Naive B cell (primary cell): ENCODE measurements around the gene NFKBIL1. TPM values are rescaled to one million over a fixed set of nuclear protein-coding genes. Genes with fewer than 3 reads are reported as not detected.

Experiments
- ATAC-seq, 2 donors: fragments of 150-1000 bp; cut with Tn5 transposase; 2 replicates each; pipeline ENCODE4 v1.10.0; 2021; ENCODE audit warnings: low read depth in 2 of 2, mild to moderate bottlenecking in 2 of 2, moderate library complexity in 2 of 2
- DNase-seq: peaks from one replicate; pipeline ENCODE4 v3.0.0; 2022
- H3K27ac Mint-ChIP-seq, 6 donors: one replicate each; pipeline ENCODE4 v1.8.0; 2020 to 2022; ENCODE audit warnings: mild to moderate bottlenecking in 6 of 6, mixed read lengths in 6 of 6, moderate library complexity in 5 of 6, inconsistent platforms in 2 of 6
- H3K27me3 Mint-ChIP-seq, 3 donors: one replicate each; pipeline ENCODE4 v1.8.0; 2021 to 2022; ENCODE audit warnings: mixed read lengths in 3 of 3, mild to moderate bottlenecking in 1 of 3
- H3K36me3 Mint-ChIP-seq, 2 donors: one replicate each; pipeline ENCODE4 v1.8.0; 2020 to 2022; ENCODE audit warnings: mixed read lengths in 2 of 2, inconsistent platforms in 1 of 2, mild to moderate bottlenecking in 1 of 2
- H3K4me1 Mint-ChIP-seq, 3 donors: one replicate each; pipeline ENCODE4 v1.8.0; 2020 to 2022; ENCODE audit warnings: mixed read lengths in 3 of 3, inconsistent platforms in 1 of 3, mild to moderate bottlenecking in 1 of 3, moderate library complexity in 1 of 3
- H3K4me3 Mint-ChIP-seq, 8 donors: one replicate each; pipeline ENCODE4 v1.8.0; 2020 to 2022; ENCODE audit warnings: mild to moderate bottlenecking in 8 of 8, mixed read lengths in 8 of 8, moderate library complexity in 8 of 8, inconsistent platforms in 2 of 8
- H3K9me3 Mint-ChIP-seq, 7 donors: one replicate each; pipeline ENCODE4 v1.8.0; 2020 to 2022; ENCODE audit warnings: mixed read lengths in 7 of 7, mild to moderate bottlenecking in 5 of 7, inconsistent platforms in 2 of 7, moderate library complexity in 1 of 7
- polyA plus RNA-seq, 6 donors: library from polyadenylated mRNA; unstranded; fragments of 300-500 nt; fragmentation: Illumina TruSeq; gene quantifications; one replicate each; pipeline ENCODE4 v1.2.3, GENCODE V29; 2021; ENCODE audit warnings: low read depth in 6 of 6

The NFKBIL1 gene
- polyA plus RNA-seq, 6 donors from 2014 or later: 0.24 to 11.4 (median 8.9) TPM

DNA sequence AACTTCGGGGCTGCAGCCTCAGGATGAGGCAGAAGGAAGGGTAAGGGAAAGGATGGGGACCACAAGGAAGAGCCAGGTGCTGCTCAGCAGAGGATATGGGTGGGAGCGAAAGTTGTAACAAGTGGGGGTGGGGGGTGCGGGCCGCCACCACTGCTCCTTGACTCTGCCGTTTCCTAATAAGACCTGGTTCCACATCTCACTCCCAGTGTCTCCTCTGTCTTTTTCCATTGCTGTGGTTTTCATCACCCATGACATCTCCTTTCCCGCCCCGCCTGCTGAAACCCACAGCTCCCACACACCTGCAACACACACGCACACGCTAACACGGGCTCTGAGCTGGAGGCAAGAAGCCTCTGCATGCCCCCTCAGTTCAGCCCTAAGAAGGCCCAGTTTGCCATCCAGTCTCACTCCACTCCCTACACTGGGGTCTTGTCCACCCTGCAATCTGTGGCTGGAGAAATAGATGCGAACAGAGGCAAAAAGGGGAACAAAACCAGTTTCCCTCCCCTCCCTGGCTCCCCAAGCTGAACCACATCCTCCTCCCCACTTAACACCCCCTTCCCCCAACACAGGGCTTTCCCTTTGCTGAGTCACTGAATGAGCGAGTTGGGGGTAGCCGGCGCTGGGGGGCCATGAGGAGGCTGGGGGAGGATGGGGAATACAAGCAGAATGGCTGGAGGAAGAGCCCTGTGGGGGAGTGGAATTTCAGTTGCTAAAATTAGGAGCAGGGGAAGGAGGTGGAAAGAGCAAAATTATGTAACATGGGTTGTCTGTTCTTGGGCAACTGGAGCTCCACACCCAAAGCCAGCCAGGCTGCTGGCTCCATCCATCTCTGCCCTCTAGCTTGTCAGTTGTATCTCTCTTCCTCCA lies 11.5 kb downstream of the NFKBIL1 start:
- ATAC-seq (peak; percentile 71 to 79), DNase-seq (peak; percentile 84)
- Mint-ChIP-seq H3K36me3 (peaks cover 5 to 13% of the 10 kb centered on the region in 2 donors), H3K27ac (peak overlapping the region; percentile 91 to 99 (median 96)), H3K4me3 (peak overlapping the region; percentile 86 to 99 (median 90)), H3K27me3 (no peaks in the 10 kb centered on the region), H3K9me3 (no peaks in the 10 kb centered on the region), H3K4me1 (peaks cover 62 to 81% (median 67%) of the 10 kb centered on the region in 3 donors)

DNA sequence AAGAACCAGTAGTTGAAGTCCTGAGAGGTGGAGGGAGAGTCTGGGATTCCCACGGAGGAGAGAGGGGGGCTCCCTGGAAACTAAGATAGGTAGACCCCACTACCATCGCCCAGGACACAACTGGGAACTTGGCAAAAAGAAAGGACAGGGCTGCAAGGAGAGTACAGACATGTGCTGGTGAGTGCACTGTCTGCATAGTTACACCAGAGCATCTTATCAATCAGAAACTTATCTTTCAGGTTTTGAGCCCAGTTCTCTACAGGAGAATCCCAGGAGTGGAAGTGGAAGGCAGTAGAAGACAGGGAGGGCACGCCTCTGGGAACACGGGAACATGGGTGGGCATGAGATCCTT lies 12.2 kb downstream of the NFKBIL1 start:
- peaks cover 5 to 17% of the 10 kb centered on the region in 2 donors for H3K36me3 Mint-ChIP-seq
- H3K27me3 Mint-ChIP-seq: no peaks in the 10 kb centered on the region
- DNase-seq: peak; percentile 41
- peaks cover 66 to 84% (median 69%) of the 10 kb centered on the region in 3 donors for H3K4me1 Mint-ChIP-seq
- H3K27ac Mint-ChIP-seq: peak overlapping the region; percentile 66 to 99 (median 94)
- H3K4me3 Mint-ChIP-seq: peak overlapping the region; percentile 86 to 99 (median 90)
- peak; percentile 15 for ATAC-seq
- H3K9me3 Mint-ChIP-seq: no peaks in the 10 kb centered on the region

DNA sequence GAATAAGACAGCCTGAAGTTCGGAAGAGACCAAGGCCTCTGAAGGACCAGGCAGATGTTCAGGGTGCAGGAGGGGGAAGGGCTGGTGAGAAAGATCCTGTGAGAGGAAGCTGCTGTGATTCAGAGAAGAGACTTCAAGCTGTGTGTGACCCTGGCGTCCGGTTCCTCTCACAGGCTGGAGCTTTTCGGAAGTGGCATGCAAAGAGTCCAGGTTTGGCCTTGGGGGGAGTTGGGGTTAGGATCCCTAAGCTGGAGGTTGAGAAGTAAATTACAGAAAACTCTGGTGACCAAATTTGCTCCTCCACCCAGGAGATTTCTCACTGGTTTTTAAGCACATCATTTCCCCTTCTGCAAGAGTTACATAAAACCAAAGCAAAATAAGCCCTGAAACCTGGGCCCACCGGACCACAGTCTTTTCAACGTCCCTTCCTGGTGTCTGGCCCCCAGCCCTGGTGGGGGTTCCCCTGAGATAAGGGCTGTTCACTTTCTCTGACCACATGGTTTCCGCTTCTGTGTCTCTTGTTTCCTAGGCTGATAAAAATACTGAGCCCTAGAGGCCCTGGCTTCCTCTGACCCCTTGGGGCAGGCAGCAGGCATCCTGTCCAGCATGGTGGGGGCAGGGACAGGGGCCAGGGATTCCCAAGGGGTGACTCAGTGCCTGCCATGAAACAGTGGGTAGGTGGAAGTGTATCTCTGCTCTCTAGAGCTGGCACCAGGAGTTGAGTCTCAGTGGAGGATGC lies 12.7 kb downstream of the NFKBIL1 start:
- Mint-ChIP-seq H3K4me3 (peak overlapping the region; percentile 86 to 99 (median 90)), H3K27me3 (no peaks in the 10 kb centered on the region), H3K27ac (peak overlapping the region; percentile 91 to 99 (median 95)), H3K36me3 (peaks cover 5 to 17% of the 10 kb centered on the region in 2 donors), H3K9me3 (no peaks in the 10 kb centered on the region), H3K4me1 (peaks cover 71 to 90% (median 72%) of the 10 kb centered on the region in 3 donors)
- DNase-seq: peak; percentile 77
- peak; percentile 64 to 69 for ATAC-seq

DNA sequence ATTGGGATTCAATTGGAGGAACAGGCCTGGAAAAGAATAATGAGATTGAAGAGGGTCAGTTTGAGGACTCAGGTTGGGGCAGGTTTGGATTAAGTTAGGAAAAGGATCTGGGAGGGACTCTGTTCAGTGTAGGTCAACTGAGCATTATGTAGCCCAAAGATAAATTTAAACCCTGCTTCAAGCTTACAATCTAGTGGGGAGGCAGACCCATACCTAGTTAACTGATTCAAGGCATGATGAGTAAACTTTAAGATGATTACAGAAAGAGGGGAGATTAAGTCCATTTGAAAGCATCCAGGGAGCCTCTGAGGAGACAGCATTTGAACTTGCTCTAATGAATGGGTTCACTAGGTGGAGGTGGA lies 13.3 kb downstream of the NFKBIL1 start:
- H3K36me3 Mint-ChIP-seq: peaks cover 5 to 17% of the 10 kb centered on the region in 2 donors
- DNase-seq (no peak), ATAC-seq (no peak)
- H3K27ac Mint-ChIP-seq: peak overlapping the region; percentile 91 to 99 (median 95)
- H3K27me3 Mint-ChIP-seq: no peaks in the 10 kb centered on the region
- H3K4me3 Mint-ChIP-seq: peak overlapping the region; percentile 86 to 99 (median 90)
- no peaks in the 10 kb centered on the region for H3K9me3 Mint-ChIP-seq
- peaks cover 77 to 95% (median 77%) of the 10 kb centered on the region in 3 donors for H3K4me1 Mint-ChIP-seq

DNA sequence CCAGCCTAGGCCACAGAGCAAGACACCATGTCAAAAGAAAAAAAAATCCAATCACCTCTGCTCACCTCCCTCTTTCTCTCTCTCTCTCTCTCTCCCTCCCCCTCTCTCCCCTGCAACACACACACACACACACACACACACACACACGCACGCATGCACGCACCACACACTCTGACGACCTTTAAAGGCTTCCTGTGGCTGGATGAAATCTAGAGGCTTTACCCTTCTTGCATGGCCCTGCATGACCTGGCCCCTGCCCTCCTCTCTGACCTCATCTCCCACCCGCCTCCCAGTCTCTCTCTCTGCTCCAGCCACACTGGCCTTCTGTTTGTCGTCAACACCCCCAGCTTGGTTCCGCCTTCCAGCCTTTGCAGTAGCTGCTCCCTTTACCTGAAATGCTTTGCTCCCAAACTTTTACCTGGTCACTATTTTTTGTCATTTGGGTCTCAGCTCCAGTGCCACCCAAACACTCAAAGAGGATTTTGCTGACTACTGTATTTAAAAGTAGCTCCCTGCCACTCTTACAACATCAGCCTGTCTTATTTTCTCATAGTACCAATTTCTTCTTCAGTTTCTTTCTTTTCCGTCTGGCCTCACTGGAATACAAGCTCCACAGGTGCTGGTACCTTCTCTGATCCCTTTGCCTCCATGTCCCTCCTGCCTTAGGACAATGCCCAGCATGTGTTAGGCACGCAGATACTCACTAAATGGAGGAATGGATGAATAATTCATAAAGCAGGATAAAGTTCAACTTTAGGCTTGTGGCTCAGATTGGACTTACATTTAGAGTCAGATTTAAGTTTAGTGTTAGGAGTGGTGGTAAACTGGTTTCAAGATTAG lies 20.3 kb downstream of the NFKBIL1 start:
- DNase-seq (no peak), ATAC-seq (no peak)
- Mint-ChIP-seq H3K4me3 (peak overlapping the region; percentile 50 to 77 (median 70)), H3K27ac (peak overlapping the region; percentile 95 to 99 (median 98)), H3K27me3 (no peaks in the 10 kb centered on the region), H3K4me1 (peaks cover 67 to 94% (median 78%) of the 10 kb centered on the region in 3 donors), H3K9me3 (no peaks in the 10 kb centered on the region), H3K36me3 (peaks cover 5 to 10% of the 10 kb centered on the region in 2 donors)

DNA sequence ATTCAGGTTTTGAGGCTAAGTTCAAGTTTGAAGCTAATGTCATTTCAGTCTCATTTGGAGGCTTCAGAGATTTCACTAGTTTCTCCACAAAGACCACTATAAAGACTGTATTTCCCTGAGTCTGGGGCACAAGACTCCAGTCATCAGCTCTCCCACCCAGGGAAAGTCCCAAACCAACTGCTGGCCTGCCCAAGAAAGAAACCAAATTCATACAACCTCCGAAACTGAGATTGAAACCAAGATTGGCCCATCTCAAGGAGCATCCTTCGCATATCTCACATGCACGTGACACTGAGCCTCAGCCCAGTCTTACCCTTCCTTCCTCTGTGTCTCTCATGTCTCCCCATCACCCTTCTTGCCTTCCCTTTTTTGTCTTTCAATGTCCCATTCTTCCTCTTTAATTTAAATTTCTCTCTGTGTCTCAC lies 21.1 kb downstream of the NFKBIL1 start:
- no peaks in the 10 kb centered on the region for H3K9me3 Mint-ChIP-seq
- H3K27me3 Mint-ChIP-seq: no peaks in the 10 kb centered on the region
- H3K4me1 Mint-ChIP-seq: peaks cover 69 to 94% (median 80%) of the 10 kb centered on the region in 3 donors
- H3K36me3 Mint-ChIP-seq: peaks cover 0 to 6% of the 10 kb centered on the region in 2 donors
- H3K4me3 Mint-ChIP-seq: peak overlapping the region; percentile 50 to 77 (median 70)
- peak overlapping the region; percentile 95 to 99 (median 98) for H3K27ac Mint-ChIP-seq
- ATAC-seq (peak; percentile 81 to 86), DNase-seq (peak; percentile 87)

DNA sequence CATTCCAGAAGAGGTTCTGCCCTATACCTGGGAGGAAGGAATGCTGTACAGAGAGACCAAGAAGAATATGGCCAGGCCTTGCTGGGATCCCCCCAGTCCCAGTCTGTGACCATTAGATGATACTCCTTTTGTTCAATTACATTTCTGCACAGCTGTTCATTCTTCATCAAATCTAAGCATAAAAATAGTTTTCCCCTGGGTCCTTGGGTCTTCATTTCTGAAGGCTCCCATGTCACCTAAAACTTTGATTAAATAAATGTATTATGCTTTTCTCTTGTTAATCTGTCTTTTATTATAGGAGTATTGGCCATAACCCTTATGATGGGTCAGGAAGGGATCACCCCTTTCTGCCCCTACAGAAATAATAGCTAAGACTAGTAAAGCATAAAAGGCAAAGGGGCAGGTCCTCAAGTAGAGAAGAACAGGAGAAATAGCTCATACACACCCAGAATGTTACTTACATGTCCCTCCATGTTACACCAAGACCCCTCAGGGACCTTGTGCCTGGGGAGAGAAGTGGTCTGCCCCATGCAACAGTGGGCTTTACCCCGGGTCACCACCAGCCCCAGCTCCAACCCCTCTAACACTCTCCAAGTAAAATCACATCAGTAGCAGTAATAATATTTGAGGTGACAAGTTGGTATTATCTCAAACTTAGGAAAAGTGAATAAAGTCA lies 22.6 kb downstream of the NFKBIL1 start:
- no peaks in the 10 kb centered on the region for H3K27me3 Mint-ChIP-seq
- H3K4me3 Mint-ChIP-seq: peak overlapping the region in 6 of 8 donors; percentile 15 to 94 (median 44)
- H3K9me3 Mint-ChIP-seq: no peaks in the 10 kb centered on the region
- ATAC-seq (no peak), DNase-seq (no peak)
- no peaks in the 10 kb centered on the region for H3K36me3 Mint-ChIP-seq
- H3K27ac Mint-ChIP-seq: peak overlapping the region in 5 of 6 donors; percentile 7 to 98 (median 91)
- H3K4me1 Mint-ChIP-seq: peaks cover 73 to 98% (median 83%) of the 10 kb centered on the region in 3 donors

DNA sequence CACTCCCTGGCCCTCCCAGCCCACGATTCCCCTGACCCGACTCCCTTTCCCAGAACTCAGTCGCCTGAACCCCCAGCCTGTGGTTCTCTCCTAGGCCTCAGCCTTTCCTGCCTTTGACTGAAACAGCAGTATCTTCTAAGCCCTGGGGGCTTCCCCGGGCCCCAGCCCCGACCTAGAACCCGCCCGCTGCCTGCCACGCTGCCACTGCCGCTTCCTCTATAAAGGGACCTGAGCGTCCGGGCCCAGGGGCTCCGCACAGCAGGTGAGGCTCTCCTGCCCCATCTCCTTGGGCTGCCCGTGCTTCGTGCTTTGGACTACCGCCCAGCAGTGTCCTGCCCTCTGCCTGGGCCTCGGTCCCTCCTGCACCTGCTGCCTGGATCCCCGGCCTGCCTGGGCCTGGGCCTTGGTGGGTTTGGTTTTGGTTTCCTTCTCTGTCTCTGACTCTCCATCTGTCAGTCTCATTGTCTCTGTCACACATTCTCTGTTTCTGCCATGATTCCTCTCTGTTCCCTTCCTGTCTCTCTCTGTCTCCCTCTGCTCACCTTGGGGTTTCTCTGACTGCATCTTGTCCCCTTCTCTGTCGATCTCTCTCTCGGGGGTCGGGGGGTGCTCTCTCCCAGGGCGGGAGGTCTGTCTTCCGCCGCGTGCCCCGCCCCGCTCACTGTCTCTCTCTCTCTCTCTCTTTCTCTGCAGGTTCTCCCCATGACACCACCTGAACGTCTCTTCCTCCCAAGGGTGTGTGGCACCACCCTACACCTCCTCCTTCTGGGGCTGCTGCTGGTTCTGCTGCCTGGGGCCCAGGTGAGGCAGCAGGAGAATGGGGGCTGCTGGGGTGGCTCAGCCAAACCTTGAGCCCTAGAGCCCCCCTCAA lies 24.9 kb downstream of the NFKBIL1 start, which contains the start of gene LTA:
Gene LTA (plus strand): TSS at position 249 of the 871 bp plus-strand sequence. CDS start 454 bp downstream, at position 703.
- Mint-ChIP-seq H3K4me3 (peak within 1 kb of the TSS; percentile 89 to 100 (median 96)), H3K4me1 (peaks cover 87 to 99% (median 97%) of the 10 kb centered on the region in 3 donors), H3K27me3 (no peaks in the 10 kb centered on the region), H3K9me3 (no peaks in the 10 kb centered on the region), H3K27ac (peak within 1 kb of the TSS; percentile 96 to 100 (median 98)), H3K36me3 (no peaks in the 10 kb centered on the region)
- DNase-seq (peak; percentile 75), ATAC-seq (peak; percentile 63 to 66)

DNA sequence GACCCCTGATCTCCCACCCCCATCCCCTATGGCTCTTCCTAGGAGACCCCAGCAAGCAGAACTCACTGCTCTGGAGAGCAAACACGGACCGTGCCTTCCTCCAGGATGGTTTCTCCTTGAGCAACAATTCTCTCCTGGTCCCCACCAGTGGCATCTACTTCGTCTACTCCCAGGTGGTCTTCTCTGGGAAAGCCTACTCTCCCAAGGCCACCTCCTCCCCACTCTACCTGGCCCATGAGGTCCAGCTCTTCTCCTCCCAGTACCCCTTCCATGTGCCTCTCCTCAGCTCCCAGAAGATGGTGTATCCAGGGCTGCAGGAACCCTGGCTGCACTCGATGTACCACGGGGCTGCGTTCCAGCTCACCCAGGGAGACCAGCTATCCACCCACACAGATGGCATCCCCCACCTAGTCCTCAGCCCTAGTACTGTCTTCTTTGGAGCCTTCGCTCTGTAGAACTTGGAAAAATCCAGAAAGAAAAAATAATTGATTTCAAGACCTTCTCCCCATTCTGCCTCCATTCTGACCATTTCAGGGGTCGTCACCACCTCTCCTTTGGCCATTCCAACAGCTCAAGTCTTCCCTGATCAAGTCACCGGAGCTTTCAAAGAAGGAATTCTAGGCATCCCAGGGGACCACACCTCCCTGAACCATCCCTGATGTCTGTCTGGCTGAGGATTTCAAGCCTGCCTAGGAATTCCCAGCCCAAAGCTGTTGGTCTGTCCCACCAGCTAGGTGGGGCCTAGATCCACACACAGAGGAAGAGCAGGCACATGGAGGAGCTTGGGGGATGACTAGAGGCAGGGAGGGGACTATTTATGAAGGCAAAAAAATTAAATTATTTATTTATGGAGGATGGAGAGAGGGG lies 26.1 kb downstream of the NFKBIL1 start:
- DNase-seq: no peak
- Mint-ChIP-seq H3K4me3 (peak overlapping the region; percentile 89 to 100 (median 96)), H3K9me3 (no peaks in the 10 kb centered on the region), H3K36me3 (no peaks in the 10 kb centered on the region), H3K27me3 (no peaks in the 10 kb centered on the region), H3K27ac (peak overlapping the region; percentile 95 to 100 (median 97)), H3K4me1 (peaks cover 80 to 97% (median 93%) of the 10 kb centered on the region in 3 donors)
- no peak for ATAC-seq

DNA sequence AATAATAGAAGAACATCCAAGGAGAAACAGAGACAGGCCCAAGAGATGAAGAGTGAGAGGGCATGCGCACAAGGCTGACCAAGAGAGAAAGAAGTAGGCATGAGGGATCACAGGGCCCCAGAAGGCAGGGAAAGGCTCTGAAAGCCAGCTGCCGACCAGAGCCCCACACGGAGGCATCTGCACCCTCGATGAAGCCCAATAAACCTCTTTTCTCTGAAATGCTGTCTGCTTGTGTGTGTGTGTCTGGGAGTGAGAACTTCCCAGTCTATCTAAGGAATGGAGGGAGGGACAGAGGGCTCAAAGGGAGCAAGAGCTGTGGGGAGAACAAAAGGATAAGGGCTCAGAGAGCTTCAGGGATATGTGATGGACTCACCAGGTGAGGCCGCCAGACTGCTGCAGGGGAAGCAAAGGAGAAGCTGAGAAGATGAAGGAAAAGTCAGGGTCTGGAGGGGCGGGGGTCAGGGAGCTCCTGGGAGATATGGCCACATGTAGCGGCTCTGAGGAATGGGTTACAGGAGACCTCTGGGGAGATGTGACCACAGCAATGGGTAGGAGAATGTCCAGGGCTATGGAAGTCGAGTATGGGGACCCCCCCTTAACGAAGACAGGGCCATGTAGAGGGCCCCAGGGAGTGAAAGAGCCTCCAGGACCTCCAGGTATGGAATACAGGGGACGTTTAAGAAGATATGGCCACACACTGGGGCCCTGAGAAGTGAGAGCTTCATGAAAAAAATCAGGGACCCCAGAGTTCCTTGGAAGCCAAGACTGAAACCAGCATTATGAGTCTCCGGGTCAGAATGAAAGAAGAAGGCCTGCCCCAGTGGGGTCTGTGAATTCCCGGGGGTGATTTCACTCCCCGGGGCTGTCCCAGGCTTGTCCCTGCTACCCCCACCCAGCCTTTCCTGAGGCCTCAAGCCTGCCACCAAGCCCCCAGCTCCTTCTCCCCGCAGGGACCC lies 27.0 kb downstream of the NFKBIL1 start:
- Mint-ChIP-seq H3K36me3 (no peaks in the 10 kb centered on the region), H3K27me3 (no peaks in the 10 kb centered on the region), H3K4me3 (peak overlapping the region; percentile 89 to 100 (median 98)), H3K9me3 (no peaks in the 10 kb centered on the region), H3K27ac (peak overlapping the region; percentile 79 to 99 (median 97)), H3K4me1 (peaks cover 81 to 97% (median 93%) of the 10 kb centered on the region in 3 donors)
- ATAC-seq (no peak), DNase-seq (no peak)
